T-cell (primary cell): ENCODE measurements around the gene DOLK. TPM values are rescaled to one million over a fixed set of nuclear protein-coding genes. Genes with fewer than 3 reads are reported as not detected.
"Not testable (repeated sequence)": the region's sequence is repeated elsewhere in the genome, so short reads cannot be mapped to it uniquely, and the experiment has no call there.

Experiments
- ATAC-seq, 4 experiments: fragments of 200-7000 bp in 3 of 4; fragments of 150-1000 bp in 1 of 4; cut with Tn5 transposase; replicated peaks in 1 of 4; 1 replicate in 3 of 4; 2 replicates in 1 of 4; pipeline ENCODE4 v1.10.0; 2021; ENCODE audit warnings: moderate library complexity in 3 of 4, mild to moderate bottlenecking in 2 of 4, moderate number of reproducible peaks in 1 of 4
- CTCF ChIA-PET, 2 donors: fragments of 300-600 bp; sonication (Branson Sonifier 250); formaldehyde crosslinking; loops; one replicate each; lab custom pipeline; 2022; ENCODE audit warnings: antibody characterized with exemption in 2 of 2; lab: Charles Lee
- POLR2A ChIA-PET, 2 donors: fragments of 300-600 bp; sonication (Branson Sonifier 250); formaldehyde crosslinking; loops; one replicate each; lab custom pipeline; 2022; ENCODE audit warnings: antibody characterized with exemption in 2 of 2; lab: Charles Lee
- DNase-seq, 35 experiments: peaks; one replicate each; pipeline versions ENCODE4 v3.0.0 to v3.0.0-alpha.2; 2013 to 2023
- H3K27ac ChIP-seq: one replicate; pipeline ENCODE4 v1.5.1; 2013; ENCODE audit warnings: low read length
- H3K27me3 ChIP-seq, 2 experiments: replicated peaks in 1 of 2; 1 replicate in 1 of 2; 2 replicates in 1 of 2; pipeline versions ENCODE4 v1.6.1 to v1.7.0; 2013; ENCODE audit warnings: low read length in 1 of 2, mixed read lengths in 1 of 2; ENCODE audit not compliant: control insufficient read depth in 2 of 2, insufficient read depth in 2 of 2; ENCODE audit errors: extremely low read depth in 1 of 2
- H3K36me3 ChIP-seq, 2 donors: 1 replicate in 1 of 2; 2 replicates in 1 of 2; pipeline versions ENCODE4 v1.6.1 to v1.7.0; 2013; ENCODE audit warnings: low read length in 1 of 2; ENCODE audit not compliant: control insufficient read depth in 2 of 2, insufficient read depth in 1 of 2; ENCODE audit errors: extremely low read depth in 1 of 2
- H3K4me1 ChIP-seq, 2 experiments: 1 replicate in 1 of 2; 2 replicates in 1 of 2; pipeline versions ENCODE4 v1.6.1 to v1.7.0; 2013; ENCODE audit warnings: low read length in 2 of 2, mixed read lengths in 1 of 2; ENCODE audit not compliant: insufficient read depth in 2 of 2, control insufficient read depth in 1 of 2; ENCODE audit errors: extremely low read depth in 1 of 2
- H3K4me3 ChIP-seq, 2 donors: 1 replicate in 1 of 2; 2 replicates in 1 of 2; pipeline versions ENCODE4 v1.5.1 to v1.7.0; 2013; ENCODE audit warnings: mild to moderate bottlenecking in 2 of 2, low read length in 1 of 2, moderate library complexity in 1 of 2; ENCODE audit not compliant: control insufficient read depth in 1 of 2; ENCODE audit errors: extremely low read depth in 1 of 2
- H3K9me3 ChIP-seq: 2 replicates; pipeline ENCODE4 v1.7.0; 2013
- H3K27ac Mint-ChIP-seq, 2 donors: one replicate each; pipeline ENCODE4 v1.8.0; 2020 to 2021; ENCODE audit warnings: mild to moderate bottlenecking in 2 of 2, mixed read lengths in 2 of 2
- H3K27me3 Mint-ChIP-seq, 2 donors: one replicate each; pipeline ENCODE4 v1.8.0; 2021 to 2022; ENCODE audit warnings: mixed read lengths in 2 of 2
- H3K36me3 Mint-ChIP-seq: one replicate; pipeline ENCODE4 v1.8.0; 2021; ENCODE audit warnings: mixed read lengths
- H3K4me1 Mint-ChIP-seq, 3 donors: one replicate each; pipeline ENCODE4 v1.8.0; 2020 to 2022; ENCODE audit warnings: mixed read lengths in 3 of 3, mild to moderate bottlenecking in 1 of 3
- H3K4me3 Mint-ChIP-seq, 3 donors: one replicate each; pipeline ENCODE4 v1.8.0; 2020 to 2022; ENCODE audit warnings: mild to moderate bottlenecking in 3 of 3, mixed read lengths in 3 of 3, moderate library complexity in 3 of 3
- H3K9me3 Mint-ChIP-seq, 3 donors: one replicate each; pipeline ENCODE4 v1.8.0; 2020 to 2022; ENCODE audit warnings: mixed read lengths in 3 of 3
- WGBS: methylation state at CpG from one replicate; pipeline ENCODE4 v1.1.5; 2013; ENCODE audit warnings: missing lambda C conversion rate; ENCODE audit not compliant: insufficient coverage; 5-methylcytosine and 5-hydroxymethylcytosine counted together
- total RNA-seq, 35 experiments: library from RNA in 6 of 35; stranded (reverse) in 6 of 35; fragments of 120-200 nt in 1 of 35; gene quantifications; one replicate each; pipeline versions ENCODE4 v1.2.1 to v1.2.4 and lab custom pipeline; 2013 to 2026

The DOLK gene
- total RNA-seq, 5 donors from 2014 or later (not counting 1 experiment from before 2014, with no cell fraction given) = 5.4 to 11.6 (median 10.0) TPM

DNA sequence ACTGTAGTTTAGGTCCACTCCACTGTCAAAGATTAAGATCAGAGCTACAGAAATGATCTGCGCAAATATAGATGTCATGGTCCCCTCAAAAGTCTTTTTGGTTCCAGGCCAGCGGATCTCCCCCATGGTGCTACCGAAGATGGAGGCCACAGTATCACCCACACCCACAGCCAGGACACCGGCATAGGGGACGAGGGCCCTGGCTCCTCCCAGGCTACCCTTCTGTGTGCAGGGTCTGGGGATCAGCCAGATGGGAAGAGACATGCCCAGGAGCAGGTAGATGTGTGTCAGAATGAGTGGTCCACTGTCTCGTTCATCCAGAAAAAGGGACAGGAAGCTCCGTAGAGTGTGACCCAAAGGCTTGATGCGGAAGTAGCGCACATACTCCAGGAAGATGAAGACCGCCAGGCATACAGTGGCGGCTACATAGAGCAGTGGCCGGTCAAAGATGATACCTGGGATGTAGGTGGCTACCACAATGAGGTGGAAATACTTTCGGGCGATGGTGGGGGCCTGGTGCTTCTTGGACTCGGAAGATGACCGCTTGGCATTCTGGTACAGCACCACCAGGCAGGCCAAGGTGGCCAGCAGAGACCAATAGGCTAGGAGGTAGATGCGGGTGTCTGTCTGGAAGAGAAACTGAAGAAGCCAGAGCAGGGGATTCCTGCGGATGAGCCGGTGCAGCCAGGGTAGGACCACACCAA is 1.5 kb downstream of the DOLK start:
- H3K4me1 ChIP-seq = peaks cover 10 to 29% of the 10 kb centered on the region in 2 experiments
- peak overlapping the region; percentile 93 to 97 for H3K27ac Mint-ChIP-seq
- WGBS = 95% methylated on average over 12 of the region's 19 CpGs
- no peaks in the 10 kb centered on the region for H3K9me3 ChIP-seq
- no peaks in the 10 kb centered on the region for H3K27me3 ChIP-seq
- H3K27me3 Mint-ChIP-seq = no peaks in the 10 kb centered on the region
- ATAC-seq (no peak), DNase-seq (no peak)
- no peaks in the 10 kb centered on the region for H3K9me3 Mint-ChIP-seq
- H3K4me3 Mint-ChIP-seq = peak overlapping the region; percentile 96 to 99 (median 96)
- H3K4me1 Mint-ChIP-seq = peaks cover 24 to 36% (median 33%) of the 10 kb centered on the region in 3 donors
- ChIA-PET POLR2A (interaction anchor here in 1 of 2 donors (0.7 kb wide), 1 partner anchor 197 kb away, joined by 4 read pairs; no protein-coding TSS in a partner anchor), CTCF (no interaction called here)
- peaks cover 6% of the 10 kb centered on the region for H3K36me3 Mint-ChIP-seq
- H3K27ac ChIP-seq = no peak overlapping the region
- H3K4me3 ChIP-seq = no peak overlapping the region
- peaks cover 6 to 17% of the 10 kb centered on the region in 2 donors for H3K36me3 ChIP-seq

DNA sequence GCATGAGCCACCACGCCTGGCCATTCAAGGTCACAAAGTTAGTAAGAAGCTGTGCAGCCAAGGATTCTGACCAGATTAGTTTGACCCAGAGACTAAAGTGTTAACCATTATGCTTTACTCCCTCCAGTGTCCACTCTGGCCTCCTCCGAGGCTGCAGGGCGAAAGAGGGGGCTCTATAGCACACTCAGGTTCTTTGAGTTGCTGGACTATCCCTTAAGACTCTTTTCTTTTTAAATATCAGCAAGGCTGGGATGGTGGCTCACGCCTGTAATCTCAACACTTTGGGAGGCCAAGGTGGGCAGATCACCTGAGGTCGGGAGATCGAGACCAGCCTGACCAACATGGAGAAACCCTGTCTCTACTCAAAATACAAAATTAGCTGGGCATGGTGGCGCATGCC is 2.4 kb downstream of the DOLK start:
- H3K27me3 ChIP-seq, H3K27ac Mint-ChIP-seq, H3K4me3 ChIP-seq, CTCF ChIA-PET, H3K9me3 ChIP-seq, H3K36me3 Mint-ChIP-seq, H3K27ac ChIP-seq, H3K4me3 Mint-ChIP-seq, H3K27me3 Mint-ChIP-seq, ATAC-seq, DNase-seq, H3K9me3 Mint-ChIP-seq, POLR2A ChIA-PET: not testable (repeated sequence)
- 90% methylated on average over 3 of the region's 7 CpGs for WGBS
- H3K4me1 ChIP-seq = peaks cover 10 to 29% of the 10 kb centered on the region in 2 experiments
- peaks cover 22 to 36% (median 31%) of the 10 kb centered on the region in 3 donors for H3K4me1 Mint-ChIP-seq
- H3K36me3 ChIP-seq = peaks cover 6 to 11% of the 10 kb centered on the region in 2 donors

DNA sequence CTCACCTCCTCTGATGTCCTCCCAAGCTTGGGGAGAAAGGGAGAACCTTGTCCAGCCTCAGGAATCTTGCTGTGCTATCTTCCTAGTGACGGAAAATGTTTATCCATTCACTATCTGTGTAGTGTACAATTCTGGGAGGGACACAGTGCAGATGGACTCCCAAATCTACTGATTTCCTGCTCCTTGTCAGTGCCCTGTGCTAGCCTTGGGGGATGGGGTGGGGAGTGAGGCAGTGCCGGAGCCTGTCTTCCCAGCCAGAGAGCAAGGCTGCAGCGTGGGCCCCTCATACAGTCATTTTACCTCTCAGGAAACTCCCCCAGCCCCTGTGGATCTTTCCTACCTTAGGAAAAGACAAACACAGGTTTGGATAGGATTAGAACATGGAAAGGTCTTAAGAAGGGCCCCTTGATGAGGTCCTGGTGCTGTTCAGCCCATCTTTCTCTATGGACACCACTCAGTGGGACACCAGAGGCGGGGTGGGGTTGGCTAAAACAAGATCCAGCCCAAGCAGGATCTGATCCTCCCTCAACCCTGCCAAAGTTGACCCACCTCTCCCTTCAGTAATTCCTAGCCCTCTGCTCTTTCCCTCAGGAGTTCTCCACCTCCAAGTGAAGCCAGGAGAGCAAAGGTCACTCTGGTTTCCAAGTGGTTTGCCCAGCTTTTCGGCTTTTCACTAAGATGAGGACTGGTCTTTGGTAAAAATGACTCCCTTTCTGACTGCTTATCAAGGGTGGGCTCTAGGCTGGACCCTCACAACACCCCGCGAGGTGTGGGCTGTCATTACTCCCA is 3.4 kb downstream of the DOLK start:
- 98% methylated on average over 4 of the region's 7 CpGs for WGBS
- Mint-ChIP-seq H3K9me3 (no peaks in the 10 kb centered on the region), H3K27me3 (no peaks in the 10 kb centered on the region), H3K4me1 (peaks cover 22 to 33% (median 30%) of the 10 kb centered on the region in 3 donors), H3K4me3 (no peak overlapping the region), H3K27ac (no peak overlapping the region), H3K36me3 (peaks cover 6% of the 10 kb centered on the region)
- Histone ChIP-seq H3K9me3 (no peaks in the 10 kb centered on the region), H3K27ac (no peak overlapping the region), H3K27me3 (no peaks in the 10 kb centered on the region), H3K4me3 (no peak overlapping the region), H3K4me1 (peaks cover 10 to 29% of the 10 kb centered on the region in 2 experiments), H3K36me3 (peaks cover 6 to 8% of the 10 kb centered on the region in 2 donors)
- no peak for ATAC-seq
- DNase-seq = no peak
- ChIA-PET CTCF (no interaction called here), POLR2A (no interaction called here)

DNA sequence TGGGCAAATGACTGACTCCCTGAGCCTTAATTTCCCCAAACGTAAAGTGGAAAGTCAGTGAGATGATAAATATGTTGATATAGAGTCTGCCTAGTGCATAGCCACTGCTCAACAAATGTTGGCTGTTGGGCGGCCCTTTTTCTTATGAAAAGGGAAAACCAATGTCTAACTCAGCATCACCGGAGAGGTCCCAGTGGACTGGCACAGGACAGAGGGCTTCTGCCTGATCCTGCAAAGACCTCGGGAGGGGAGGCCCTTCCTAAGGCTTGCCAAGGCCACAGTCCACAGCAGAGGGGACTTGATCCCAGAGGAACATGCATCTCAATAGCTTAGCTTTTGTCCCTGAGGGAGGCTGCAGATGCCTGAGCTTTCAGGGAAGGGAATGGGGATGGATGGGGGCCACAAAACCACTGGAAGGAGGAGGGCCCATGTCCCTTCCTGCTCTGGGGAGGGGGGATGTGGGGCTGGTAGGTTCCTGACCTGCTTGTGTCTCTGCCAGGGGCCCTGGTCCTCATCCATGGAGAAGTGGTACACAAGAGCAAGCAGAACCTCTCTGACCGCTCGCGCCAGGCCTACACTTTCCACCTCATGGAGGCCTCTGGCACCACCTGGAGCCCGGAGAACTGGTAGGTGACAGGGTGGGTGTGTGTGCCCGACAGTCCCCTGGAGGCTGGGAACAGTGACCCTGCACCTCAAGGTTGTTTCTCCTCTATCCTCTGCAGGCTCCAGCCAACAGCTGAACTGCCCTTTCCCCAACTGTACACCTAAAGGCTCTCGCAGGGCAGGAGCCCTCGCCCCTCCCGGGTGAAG is 6.3 kb downstream of the DOLK start:
- WGBS = 98% methylated on average over 6 of the region's 12 CpGs
- CTCF ChIA-PET = no interaction called here

DNA sequence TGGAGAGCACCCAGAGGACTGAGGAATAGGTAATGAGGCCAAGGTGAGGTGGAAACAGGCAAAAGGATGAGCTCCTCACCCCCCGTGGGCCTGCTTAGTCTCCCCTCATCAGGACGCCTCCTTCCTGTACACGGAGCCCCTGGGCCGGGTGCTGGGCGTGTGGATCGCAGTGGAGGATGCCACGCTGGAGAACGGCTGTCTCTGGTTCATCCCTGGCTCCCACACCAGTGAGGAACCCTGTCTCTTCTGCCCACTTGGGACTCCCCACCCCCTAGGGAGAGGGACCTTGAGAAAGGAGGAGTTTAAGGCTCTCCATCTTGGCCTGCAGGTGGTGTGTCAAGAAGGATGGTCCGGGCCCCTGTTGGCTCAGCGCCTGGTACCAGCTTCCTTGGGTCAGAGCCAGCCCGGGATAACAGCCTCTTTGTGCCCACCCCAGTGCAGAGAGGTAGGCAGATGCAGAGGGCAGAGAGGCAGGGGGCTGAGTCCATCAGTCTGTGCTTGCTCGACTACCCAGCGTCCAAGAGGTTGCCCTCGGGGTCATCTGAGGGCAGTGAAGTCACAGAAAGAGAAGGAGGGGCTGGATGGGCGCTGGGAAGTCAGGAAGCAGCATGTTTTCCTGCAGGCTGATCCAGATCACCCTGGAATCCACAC is 7.0 kb downstream of the DOLK start:
- Mint-ChIP-seq H3K9me3 (no peaks in the 10 kb centered on the region), H3K4me3 (no peak overlapping the region), H3K4me1 (peaks cover under 1% of the 10 kb centered on the region in 3 donors), H3K27me3 (no peaks in the 10 kb centered on the region), H3K36me3 (no peaks in the 10 kb centered on the region), H3K27ac (no peak overlapping the region)
- no peaks in the 10 kb centered on the region for H3K27me3 ChIP-seq
- H3K36me3 ChIP-seq = peaks cover 3 to 6% of the 10 kb centered on the region in 2 donors
- ATAC-seq (no peak), DNase-seq (no peak)
- no peak overlapping the region for H3K4me3 ChIP-seq
- WGBS = 87% methylated on average over 6 of the region's 15 CpGs
- H3K4me1 ChIP-seq = peaks cover 0 to under 1% of the 10 kb centered on the region in 2 experiments
- CTCF ChIA-PET = no interaction called here
- H3K9me3 ChIP-seq = no peaks in the 10 kb centered on the region
- no peak overlapping the region for H3K27ac ChIP-seq
- POLR2A ChIA-PET = interaction anchor here in 1 of 2 donors (0.6 kb wide), 1 partner anchor 88 kb away, joined by 5 read pairs; the partner anchor contains the start of gene SH3GLB2

More for the DNA sequence above, 6.3 kb downstream of the DOLK start:
- no peaks in the 10 kb centered on the region for H3K27me3 Mint-ChIP-seq
- Histone ChIP-seq H3K4me3 (no peak overlapping the region), H3K36me3 (peaks cover 6 to 8% of the 10 kb centered on the region in 2 donors), H3K9me3 (no peaks in the 10 kb centered on the region), H3K27me3 (no peaks in the 10 kb centered on the region), H3K27ac (no peak overlapping the region), H3K4me1 (peaks cover 0 to 8% of the 10 kb centered on the region in 2 experiments)
- H3K4me3 Mint-ChIP-seq = no peak overlapping the region
- no peaks in the 10 kb centered on the region for H3K9me3 Mint-ChIP-seq
- ATAC-seq = no peak
- H3K4me1 Mint-ChIP-seq = peaks cover 8% of the 10 kb centered on the region in 3 donors
- POLR2A ChIA-PET = no interaction called here
- DNase-seq = no peak
- H3K27ac Mint-ChIP-seq = no peak overlapping the region
- peaks cover 5% of the 10 kb centered on the region for H3K36me3 Mint-ChIP-seq
